Measurements from ENCODE around the gene PKP4.
"Not testable (repeated sequence)": the region's sequence is repeated elsewhere in the genome, so short reads cannot be mapped to it uniquely, and the experiment has no call there.

PKP4 gene

GRCh38 chr2:158692372-158693103 lies 235.8 kb downstream of the PKP4 start:
- DNase-seq: no peak

GRCh38 chr2:158693476-158693875 lies 236.7 kb downstream of the PKP4 start:
- no peak for DNase-seq

GRCh38 chr2:158695305-158695704 lies 238.6 kb downstream of the PKP4 start:
- no peak for DNase-seq

- DNase-seq: not testable (repeated sequence)
These were observed 239.0 kb downstream of the PKP4 start for GRCh38 chr2:158695744-158696143.

- DNase-seq: no peak
These were observed 242.6 kb downstream of the PKP4 start for GRCh38 chr2:158699323-158699722.

- DNase-seq: no peak
These were observed 244.3 kb downstream of the PKP4 start for GRCh38 chr2:158701101-158701500.

GRCh38 chr2:158702740-158703139 lies 246.0 kb downstream of the PKP4 start:
- DNase-seq: no peak

- DNase-seq: not testable (repeated sequence)
These were observed 248.1 kb downstream of the PKP4 start for GRCh38 chr2:158704724-158705465.

- no peak for DNase-seq
These were observed 256.2 kb downstream of the PKP4 start for GRCh38 chr2:158712791-158713522.

GRCh38 chr2:158713523-158714138 lies 256.9 kb downstream of the PKP4 start:
- no peak for DNase-seq

- DNase-seq: no peak
These were observed 257.7 kb downstream of the PKP4 start for GRCh38 chr2:158714420-158714819.

GRCh38 chr2:158715357-158715756 lies 258.6 kb downstream of the PKP4 start:
- no peak for DNase-seq

GRCh38 chr2:158716121-158716791 lies 259.5 kb downstream of the PKP4 start:
- DNase-seq: no peak

GRCh38 chr2:158716921-158717320 lies 260.2 kb downstream of the PKP4 start:
- DNase-seq: no peak

GRCh38 chr2:158717366-158718195 lies 260.8 kb downstream of the PKP4 start:
- DNase-seq: no peak

GRCh38 chr2:158718196-158718585 lies 261.4 kb downstream of the PKP4 start:
- no peak for DNase-seq

GRCh38 chr2:158718851-158719250 lies 262.1 kb downstream of the PKP4 start:
- no peak for DNase-seq

GRCh38 chr2:158719403-158719802 lies 262.7 kb downstream of the PKP4 start:
- no peak for DNase-seq

- no peak for DNase-seq
These were observed 265.7 kb downstream of the PKP4 start for GRCh38 chr2:158722266-158723105.

GRCh38 chr2:158723181-158723838 lies 266.6 kb downstream of the PKP4 start:
- DNase-seq: no peak

All from central memory CD4-positive, alpha-beta T cell (primary cell).